HCT116 (cell line): ENCODE data around the gene IL11.

Experiments
- EZH2phosphoT487 ChIP-seq: fragments of 200-600 bp; IDR thresholded peaks from 2 replicates; pipeline ENCODE4 v1.6.1; 2018; ENCODE audit warnings: antibody characterized with exemption, borderline replicate concordance
- POLR2A ChIP-seq: IDR thresholded peaks from 2 replicates; pipeline ENCODE4 v1.7.0; 2011; ENCODE audit warnings: borderline replicate concordance; ENCODE audit not compliant: insufficient read depth, insufficient read length; ENCODE audit errors: extremely low read depth
- POLR2AphosphoS5 ChIP-seq: IDR thresholded peaks from 2 replicates; pipeline ENCODE4 v1.6.1; 2011; ENCODE audit warnings: mild to moderate bottlenecking, low read depth, low read length, moderate library complexity
- RAD21 ChIP-seq: IDR thresholded peaks from 2 replicates; pipeline ENCODE4 v1.6.1; 2012; ENCODE audit warnings: low read depth, mild to moderate bottlenecking
- TCF7L2 ChIP-seq: IDR thresholded peaks from 2 replicates; pipeline ENCODE4 v1.7.0; 2011; ENCODE audit warnings: borderline replicate concordance, inconsistent platforms; ENCODE audit not compliant: insufficient read depth, insufficient read length; ENCODE audit errors: extremely low read depth
- YY1 ChIP-seq: IDR thresholded peaks from 2 replicates; pipeline ENCODE4 v1.6.1; 2011; ENCODE audit warnings: low read length, low read depth, moderate library complexity, mild to moderate bottlenecking; ENCODE audit not compliant: insufficient replicate concordance; ENCODE audit errors: extremely low read depth
- TF ChIP-seq, protein P1 (sequence below), 3 experiments: fragments of 200-600 bp in 1 of 3; sonication (generic) in 1 of 3; IDR thresholded peaks in 2 of 3; conservative IDR thresholded peaks in 1 of 3; 2 replicates each; pipeline ENCODE4 v1.5.1; 2012 to 2017; ENCODE audit warnings: low read depth in 2 of 3, low read length in 2 of 3, antibody characterized with exemption in 1 of 3, borderline replicate concordance in 1 of 3, control low read depth in 1 of 3, mild to moderate bottlenecking in 1 of 3, mixed read lengths in 1 of 3, mixed run types in 1 of 3, moderate library complexity in 1 of 3; ENCODE audit not compliant: insufficient read depth in 1 of 3
- TF ChIP-seq, protein P2 (sequence below): IDR thresholded peaks from 2 replicates; pipeline ENCODE4 v1.6.1; 2012; ENCODE audit warnings: low read depth
- TF ChIP-seq, protein P3 (sequence below): IDR thresholded peaks from 2 replicates; pipeline ENCODE4 v1.6.1; 2012

DNA sequence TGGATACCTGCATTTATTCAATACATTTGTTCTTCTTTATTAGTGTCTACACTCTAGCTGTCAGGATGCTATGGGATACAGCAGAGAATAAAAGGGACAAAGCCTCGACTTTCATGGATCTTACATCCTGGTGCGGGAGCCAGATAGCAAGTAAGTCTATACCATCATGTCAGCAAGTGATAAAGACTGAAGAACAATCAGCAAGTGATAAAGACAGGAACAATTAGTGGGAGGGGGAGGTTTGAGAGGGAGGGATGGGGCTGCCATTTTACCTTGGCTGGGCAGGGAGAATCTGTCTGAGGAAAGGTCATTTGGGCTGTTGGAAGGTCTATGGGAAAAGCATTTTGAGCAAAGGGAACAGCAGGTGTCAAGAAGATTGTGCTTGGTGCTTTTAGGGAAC, 39.9 kb upstream of the IL11 start:
- TF ChIP-seq, protein P1, sequence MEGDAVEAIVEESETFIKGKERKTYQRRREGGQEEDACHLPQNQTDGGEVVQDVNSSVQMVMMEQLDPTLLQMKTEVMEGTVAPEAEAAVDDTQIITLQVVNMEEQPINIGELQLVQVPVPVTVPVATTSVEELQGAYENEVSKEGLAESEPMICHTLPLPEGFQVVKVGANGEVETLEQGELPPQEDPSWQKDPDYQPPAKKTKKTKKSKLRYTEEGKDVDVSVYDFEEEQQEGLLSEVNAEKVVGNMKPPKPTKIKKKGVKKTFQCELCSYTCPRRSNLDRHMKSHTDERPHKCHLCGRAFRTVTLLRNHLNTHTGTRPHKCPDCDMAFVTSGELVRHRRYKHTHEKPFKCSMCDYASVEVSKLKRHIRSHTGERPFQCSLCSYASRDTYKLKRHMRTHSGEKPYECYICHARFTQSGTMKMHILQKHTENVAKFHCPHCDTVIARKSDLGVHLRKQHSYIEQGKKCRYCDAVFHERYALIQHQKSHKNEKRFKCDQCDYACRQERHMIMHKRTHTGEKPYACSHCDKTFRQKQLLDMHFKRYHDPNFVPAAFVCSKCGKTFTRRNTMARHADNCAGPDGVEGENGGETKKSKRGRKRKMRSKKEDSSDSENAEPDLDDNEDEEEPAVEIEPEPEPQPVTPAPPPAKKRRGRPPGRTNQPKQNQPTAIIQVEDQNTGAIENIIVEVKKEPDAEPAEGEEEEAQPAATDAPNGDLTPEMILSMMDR (IDR thresholded peaks at IDR 0.05 in 2 of 3, conservative IDR thresholded peaks at IDR 0.05 in 1 of 3; ENCODE audit: borderline replicate concordance in 1 of 3, insufficient read depth in 1 of 3, low read depth in 2 of 3, low read length in 2 of 3), result no peak
- TF ChIP-seq EZH2phosphoT487, result no peak
- no peak for TF ChIP-seq TCF7L2
- TF ChIP-seq, protein P2, sequence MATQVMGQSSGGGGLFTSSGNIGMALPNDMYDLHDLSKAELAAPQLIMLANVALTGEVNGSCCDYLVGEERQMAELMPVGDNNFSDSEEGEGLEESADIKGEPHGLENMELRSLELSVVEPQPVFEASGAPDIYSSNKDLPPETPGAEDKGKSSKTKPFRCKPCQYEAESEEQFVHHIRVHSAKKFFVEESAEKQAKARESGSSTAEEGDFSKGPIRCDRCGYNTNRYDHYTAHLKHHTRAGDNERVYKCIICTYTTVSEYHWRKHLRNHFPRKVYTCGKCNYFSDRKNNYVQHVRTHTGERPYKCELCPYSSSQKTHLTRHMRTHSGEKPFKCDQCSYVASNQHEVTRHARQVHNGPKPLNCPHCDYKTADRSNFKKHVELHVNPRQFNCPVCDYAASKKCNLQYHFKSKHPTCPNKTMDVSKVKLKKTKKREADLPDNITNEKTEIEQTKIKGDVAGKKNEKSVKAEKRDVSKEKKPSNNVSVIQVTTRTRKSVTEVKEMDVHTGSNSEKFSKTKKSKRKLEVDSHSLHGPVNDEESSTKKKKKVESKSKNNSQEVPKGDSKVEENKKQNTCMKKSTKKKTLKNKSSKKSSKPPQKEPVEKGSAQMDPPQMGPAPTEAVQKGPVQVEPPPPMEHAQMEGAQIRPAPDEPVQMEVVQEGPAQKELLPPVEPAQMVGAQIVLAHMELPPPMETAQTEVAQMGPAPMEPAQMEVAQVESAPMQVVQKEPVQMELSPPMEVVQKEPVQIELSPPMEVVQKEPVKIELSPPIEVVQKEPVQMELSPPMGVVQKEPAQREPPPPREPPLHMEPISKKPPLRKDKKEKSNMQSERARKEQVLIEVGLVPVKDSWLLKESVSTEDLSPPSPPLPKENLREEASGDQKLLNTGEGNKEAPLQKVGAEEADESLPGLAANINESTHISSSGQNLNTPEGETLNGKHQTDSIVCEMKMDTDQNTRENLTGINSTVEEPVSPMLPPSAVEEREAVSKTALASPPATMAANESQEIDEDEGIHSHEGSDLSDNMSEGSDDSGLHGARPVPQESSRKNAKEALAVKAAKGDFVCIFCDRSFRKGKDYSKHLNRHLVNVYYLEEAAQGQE, result no peak
- TF ChIP-seq POLR2A, result no peak
- no peak for TF ChIP-seq YY1
- no peak for TF ChIP-seq RAD21
- TF ChIP-seq, protein P3, sequence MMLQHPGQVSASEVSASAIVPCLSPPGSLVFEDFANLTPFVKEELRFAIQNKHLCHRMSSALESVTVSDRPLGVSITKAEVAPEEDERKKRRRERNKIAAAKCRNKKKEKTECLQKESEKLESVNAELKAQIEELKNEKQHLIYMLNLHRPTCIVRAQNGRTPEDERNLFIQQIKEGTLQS, result no peak
- TF ChIP-seq POLR2AphosphoS5, result no peak
